ENCODE measurements around the gene SPATA6L.

SPATA6L gene

GRCh38 chr9:4666042-4666699 is at the start of gene SPATA6L:
Gene SPATA6L, minus strand, starts transcription at chr9:4666480. Its CDS starts 230 bp downstream, at chr9:4666250.
- intact Hi-C loops (cut with DNase I): no loop called here
- peak; percentile 56 to 92 (median 74) for DNase-seq

- DNase-seq: no peak
These were observed 48.2 kb upstream of the SPATA6L start for GRCh38 chr9:4714266-4715016.

GRCh38 chr9:4713849-4714248 is 47.6 kb upstream of the SPATA6L start:
- DNase-seq: no peak
- intact Hi-C loops (cut with DNase I): no loop called here

More at GRCh38 chr9:4714266-4715016, 48.2 kb upstream of the SPATA6L start:
- intact Hi-C loops (cut with DNase I): no loop called here

GRCh38 chr9:4709380-4709779 is 43.1 kb upstream of the SPATA6L start:
- DNase-seq: no peak
- intact Hi-C loops (cut with DNase I): no loop called here

GRCh38 chr9:4706971-4707622 is 40.8 kb upstream of the SPATA6L start:
- no peak for DNase-seq
- intact Hi-C loops (cut with DNase I): no loop called here

- intact Hi-C loops (cut with DNase I): no loop called here
- no peak for DNase-seq
These were observed 39.7 kb upstream of the SPATA6L start for GRCh38 chr9:4706021-4706420.

- intact Hi-C loops (cut with DNase I): no loop called here
- DNase-seq: no peak
These were observed 37.8 kb upstream of the SPATA6L start for GRCh38 chr9:4704129-4704528.

- no peak for DNase-seq
- intact Hi-C loops (cut with DNase I): no loop called here
These were observed 35.2 kb upstream of the SPATA6L start for GRCh38 chr9:4701526-4701925.

- intact Hi-C loops (cut with DNase I): no loop called here
These were observed 34.7 kb upstream of the SPATA6L start for GRCh38 chr9:4700932-4701331.

GRCh38 chr9:4700091-4700490 is 33.8 kb upstream of the SPATA6L start:
- intact Hi-C loops (cut with DNase I): no loop called here
- no peak for DNase-seq

More at GRCh38 chr9:4700932-4701331, 34.7 kb upstream of the SPATA6L start:
- no peak for DNase-seq

- DNase-seq: no peak
- intact Hi-C loops (cut with DNase I): no loop called here
These were observed 25.5 kb upstream of the SPATA6L start for GRCh38 chr9:4691795-4692194.

GRCh38 chr9:4690144-4690543 is 23.9 kb upstream of the SPATA6L start:
- DNase-seq: no peak
- intact Hi-C loops (cut with DNase I): no loop called here

GRCh38 chr9:4689687-4690104 is 23.4 kb upstream of the SPATA6L start:
- DNase-seq: no peak
- intact Hi-C loops (cut with DNase I): no loop called here

- DNase-seq: no peak
- intact Hi-C loops (cut with DNase I): no loop called here
These were observed 22.7 kb upstream of the SPATA6L start for GRCh38 chr9:4689021-4689420.

GRCh38 chr9:4686584-4686983 is 20.3 kb upstream of the SPATA6L start:
- DNase-seq: no peak
- intact Hi-C loops (cut with DNase I): no loop called here

- intact Hi-C loops (cut with DNase I): no loop called here
- no peak for DNase-seq
These were observed 19.8 kb upstream of the SPATA6L start for GRCh38 chr9:4686112-4686511.

- intact Hi-C loops (cut with DNase I): no loop called here
- DNase-seq: no peak
These were observed 18.5 kb upstream of the SPATA6L start for GRCh38 chr9:4684820-4685219.

- no peak for DNase-seq
- intact Hi-C loops (cut with DNase I): no loop called here
These were observed 14.5 kb upstream of the SPATA6L start for GRCh38 chr9:4680750-4681149.

GRCh38 chr9:4680173-4680525 is 13.9 kb upstream of the SPATA6L start:
- DNase-seq: peak in 1 of 42 donors; percentile 29
- intact Hi-C loops (cut with DNase I): no loop called here

Data from head of caudate nucleus (tissue), 42 donors.